ENCODE measurements around the gene AP1B1.

- TF ChIP-seq CTCF (IDR thresholded peaks at IDR 0.05), result no peak
- no peak for TF ChIP-seq POLR2AphosphoS5 (IDR thresholded peaks at IDR 0.05)
- TF ChIP-seq POLR2A (IDR thresholded peaks at IDR 0.05), result no peak
These were observed 38.9 kb upstream of the AP1B1 start for GRCh38 chr22:29427176-29427760.
